Type B pancreatic cell (in vitro differentiated cells): ENCODE data around the gene EXTL1. TPM values are rescaled to one million over a fixed set of nuclear protein-coding genes. Genes with fewer than 3 reads are reported as not detected.

Experiments
- DNase-seq: peaks from one replicate; pipeline ENCODE4 v3.0.0; 2021; ENCODE audit warnings: mixed read lengths; ENCODE audit not compliant: unreplicated experiment; ENCODE audit errors: extremely low spot score
- H3K27ac Mint-ChIP-seq: 2 replicates; pipeline ENCODE4 v1.8.0; 2021; ENCODE audit warnings: mild to moderate bottlenecking, mixed read lengths
- H3K27me3 Mint-ChIP-seq: 2 replicates; pipeline ENCODE4 v1.8.0; 2021; ENCODE audit warnings: mixed read lengths
- H3K36me3 Mint-ChIP-seq: 2 replicates; pipeline ENCODE4 v1.8.0; 2021; ENCODE audit warnings: mixed read lengths
- H3K4me1 Mint-ChIP-seq: one replicate; pipeline ENCODE4 v1.8.0; 2021; ENCODE audit warnings: mixed read lengths; ENCODE audit not compliant: unreplicated experiment
- H3K4me3 Mint-ChIP-seq: 2 replicates; pipeline ENCODE4 v1.8.0; 2021; ENCODE audit warnings: mild to moderate bottlenecking, mixed read lengths
- H3K9me3 Mint-ChIP-seq: 2 replicates; pipeline ENCODE4 v1.8.0; 2021; ENCODE audit warnings: mixed read lengths
- CTCF ChIP-seq: fragments of 200-600 bp; sonication (generic); conservative IDR thresholded peaks from 2 replicates; pipeline ENCODE4 v1.5.0; 2021; ENCODE audit warnings: antibody characterized with exemption, mild to moderate bottlenecking
- total RNA-seq: library from RNA; stranded (reverse); gene quantifications from 2 replicates; pipeline ENCODE4 v1.2.1, GENCODE V29; 2021; ENCODE audit warnings: low replicate concordance

The EXTL1 gene
- total RNA-seq, 1 donor from 2014 or later: 4.2 TPM

DNA sequence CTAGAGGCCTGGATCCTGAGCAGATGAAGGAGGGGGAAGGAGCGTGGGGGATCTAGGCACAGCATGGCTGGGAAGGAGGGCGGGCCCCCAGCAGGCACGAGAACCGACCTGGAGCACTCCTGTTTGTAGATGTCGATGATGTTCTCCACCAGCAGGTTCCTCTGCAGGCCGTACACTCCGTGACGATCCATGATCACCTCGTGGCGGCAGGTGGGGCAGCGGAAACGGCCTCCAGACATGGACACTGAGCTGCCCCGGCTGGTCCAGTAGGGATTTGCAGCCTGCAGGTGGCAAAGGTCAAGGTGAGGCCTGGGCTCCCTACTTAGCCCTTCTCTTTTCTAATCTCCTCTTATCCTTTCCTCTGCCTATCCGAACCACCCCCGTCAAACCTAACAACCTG, 44.6 kb downstream of the EXTL1 start:
- Mint-ChIP-seq H3K27me3 (peaks cover 3% of the 10 kb centered on the region), H3K9me3 (no peaks in the 10 kb centered on the region), H3K4me3 (peak overlapping the region; percentile 41), H3K36me3 (no peaks in the 10 kb centered on the region), H3K4me1 (peaks cover 31% of the 10 kb centered on the region), H3K27ac (peak overlapping the region; percentile 65)
- DNase-seq: no peak
- no peak for TF ChIP-seq CTCF

- no peak for DNase-seq
- Mint-ChIP-seq H3K27ac (no peak overlapping the region), H3K36me3 (no peaks in the 10 kb centered on the region), H3K4me3 (peak overlapping the region; percentile 28), H3K4me1 (peaks cover 31% of the 10 kb centered on the region), H3K9me3 (no peaks in the 10 kb centered on the region), H3K27me3 (peaks cover 3% of the 10 kb centered on the region)
- TF ChIP-seq CTCF: no peak
These were observed 45.3 kb downstream of the EXTL1 start for GRCh38 chr1:26066857-26067256.

DNA sequence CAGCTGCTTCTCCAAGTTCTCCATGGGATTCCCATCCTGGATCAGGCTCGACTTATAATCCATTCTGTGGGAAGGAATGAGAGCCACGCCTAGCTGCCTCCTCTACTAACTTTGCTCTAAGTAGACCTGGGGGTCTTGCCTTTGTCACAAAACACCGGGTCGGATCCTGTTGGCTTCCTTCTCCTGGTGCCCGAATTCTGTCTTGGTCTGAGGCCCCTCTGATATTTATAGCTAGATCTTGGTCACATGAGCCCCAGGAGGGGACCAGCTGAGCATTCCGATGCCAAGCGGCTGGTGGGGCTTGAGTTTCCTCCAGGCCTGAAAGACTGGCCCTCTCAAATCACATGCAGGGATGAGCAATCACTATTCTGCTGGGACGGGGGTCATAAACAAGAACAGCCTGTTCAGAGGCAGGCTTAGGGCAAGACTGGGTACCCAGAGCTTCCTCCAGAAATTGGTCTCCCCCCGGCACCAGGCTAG, 45.9 kb downstream of the EXTL1 start, which contains the start of gene TRIM63:
Gene TRIM63 (minus strand): TSS at position 199 of the 480 bp plus-strand sequence. CDS start 136 bp downstream, at position 63.
- Mint-ChIP-seq H3K9me3 (no peaks in the 10 kb centered on the region), H3K36me3 (no peaks in the 10 kb centered on the region), H3K27me3 (peaks cover 3% of the 10 kb centered on the region), H3K27ac (peak within 1 kb of the TSS; percentile 83), H3K4me3 (peak within 1 kb of the TSS; percentile 69), H3K4me1 (peaks cover 35% of the 10 kb centered on the region)
- no peak for DNase-seq
- no peak for TF ChIP-seq CTCF

GRCh38 chr1:26069941-26070295, 48.3 kb downstream of the EXTL1 start:
- no peak overlapping the region for H3K27ac Mint-ChIP-seq

DNA sequence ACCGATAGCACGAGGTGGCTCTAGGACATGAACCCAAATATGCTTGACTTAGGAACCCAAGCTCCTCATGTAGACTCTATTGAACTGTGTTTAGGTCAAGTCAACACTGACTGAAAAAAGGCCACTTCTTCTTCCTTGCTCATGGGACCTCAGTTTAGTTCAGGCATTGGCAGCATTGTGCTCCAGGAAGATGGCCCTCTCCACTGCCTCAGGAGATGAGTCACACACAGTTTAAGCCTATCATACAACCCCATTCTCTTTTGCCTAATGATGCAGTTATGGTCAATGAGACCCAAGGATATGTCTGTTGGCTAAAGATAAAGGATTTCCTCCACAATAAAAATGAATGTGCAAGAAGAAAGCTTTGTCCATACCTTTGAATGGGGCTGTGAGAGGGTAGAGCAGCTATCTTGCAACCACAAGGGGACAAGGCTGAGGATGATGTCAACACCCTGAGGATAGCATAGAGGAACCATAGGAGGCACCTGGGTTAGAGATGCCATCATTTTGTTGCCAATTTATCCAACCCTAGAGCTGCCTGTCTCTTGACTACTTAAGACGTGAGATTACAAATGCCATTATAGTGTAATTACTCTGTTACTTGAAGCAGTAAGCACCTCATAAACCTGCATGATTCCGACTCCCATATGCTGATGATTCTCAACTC, 48.9 kb downstream of the EXTL1 start:
- Mint-ChIP-seq H3K9me3 (no peaks in the 10 kb centered on the region), H3K27me3 (peaks cover 3% of the 10 kb centered on the region), H3K36me3 (no peaks in the 10 kb centered on the region), H3K4me3 (no peak overlapping the region), H3K4me1 (peaks cover 33% of the 10 kb centered on the region), H3K27ac (no peak overlapping the region)
- no peak for DNase-seq
- no peak for TF ChIP-seq CTCF

More at GRCh38 chr1:26069941-26070295, 48.3 kb downstream of the EXTL1 start:
- no peaks in the 10 kb centered on the region for H3K36me3 Mint-ChIP-seq
- peaks cover 33% of the 10 kb centered on the region for H3K4me1 Mint-ChIP-seq
- H3K27me3 Mint-ChIP-seq: peaks cover 3% of the 10 kb centered on the region
- no peak overlapping the region for H3K4me3 Mint-ChIP-seq
- H3K9me3 Mint-ChIP-seq: no peaks in the 10 kb centered on the region
- no peak for TF ChIP-seq CTCF
- DNase-seq: no peak
